Activated naive CD4-positive, alpha-beta T cell treated with anti-CD3 and anti-CD28 coated beads, Interleukin-2, amount 10 ng/mL, durations not matched to agents 7 days and 5 days (primary cell): Measurements from ENCODE around the gene IKBKG.

Experiments used
- CTCF ChIA-PET: fragments of 350-600 bp; sonication (Branson Sonifier 250); formaldehyde crosslinking; loops from one replicate; lab custom pipeline; 2021; ENCODE audit warnings: antibody characterized with exemption; lab: Charles Lee
- DNase-seq: peaks from one replicate; pipeline ENCODE4 v3.0.0-alpha.2; 2020
- H3K27ac Mint-ChIP-seq: one replicate; pipeline ENCODE4 v1.8.0; 2021; ENCODE audit warnings: mild to moderate bottlenecking, moderate library complexity, mixed read lengths
- H3K27me3 Mint-ChIP-seq: one replicate; pipeline ENCODE4 v1.8.0; 2021; ENCODE audit warnings: mild to moderate bottlenecking, mixed read lengths
- H3K36me3 Mint-ChIP-seq: one replicate; pipeline ENCODE4 v1.8.0; 2021; ENCODE audit warnings: mixed read lengths
- H3K4me1 Mint-ChIP-seq: one replicate; pipeline ENCODE4 v1.8.0; 2021; ENCODE audit warnings: mixed read lengths
- H3K4me3 Mint-ChIP-seq: one replicate; pipeline ENCODE4 v1.8.0; 2021; ENCODE audit warnings: mild to moderate bottlenecking, moderate library complexity, mixed read lengths
- H3K9me3 Mint-ChIP-seq: one replicate; pipeline ENCODE4 v1.8.0; 2021; ENCODE audit warnings: mixed read lengths

IKBKG gene

GRCh38 chrX:154515966-154516655, 31.3 kb upstream of the IKBKG start, which contains the start of gene FAM3A:
FAM3A (minus strand) TSS chrX:154516232; CDS start chrX:154515772, 460 bp downstream.
- peaks cover 38% of the 10 kb centered on the region for H3K4me1 Mint-ChIP-seq
- no peaks in the 10 kb centered on the region for H3K27me3 Mint-ChIP-seq
- CTCF ChIA-PET: interaction anchor here (1.5 kb wide), 1 partner anchor 11 kb away, joined by 8 read pairs; no protein-coding TSS in a partner anchor
- peak within 1 kb of the TSS; percentile 77 for H3K4me3 Mint-ChIP-seq
- H3K36me3 Mint-ChIP-seq: peaks cover 9% of the 10 kb centered on the region
- H3K27ac Mint-ChIP-seq: peak within 1 kb of the TSS; percentile 96
- no peaks in the 10 kb centered on the region for H3K9me3 Mint-ChIP-seq
- DNase-seq: peak; percentile 94

GRCh38 chrX:154516656-154517100, 30.7 kb upstream of the IKBKG start:
- CTCF ChIA-PET: interaction anchor here (1.0 to 1.5 kb wide), 2 partner anchors 10 to 144 kb away, joined by 4 to 8 read pairs; no protein-coding TSS in a partner anchor
- peak overlapping the region; percentile 77 for H3K4me3 Mint-ChIP-seq
- DNase-seq: peak; percentile 39
- peaks cover 8% of the 10 kb centered on the region for H3K36me3 Mint-ChIP-seq
- H3K9me3 Mint-ChIP-seq: no peaks in the 10 kb centered on the region
- peak overlapping the region; percentile 96 for H3K27ac Mint-ChIP-seq
- no peaks in the 10 kb centered on the region for H3K27me3 Mint-ChIP-seq
- peaks cover 32% of the 10 kb centered on the region for H3K4me1 Mint-ChIP-seq

GRCh38 chrX:154517101-154517781, 30.2 kb upstream of the IKBKG start:
- H3K27me3 Mint-ChIP-seq: no peaks in the 10 kb centered on the region
- no peak overlapping the region for H3K4me3 Mint-ChIP-seq
- no peak overlapping the region for H3K27ac Mint-ChIP-seq
- CTCF ChIA-PET: interaction anchor here (1.0 to 1.6 kb wide), 3 partner anchors 9 to 144 kb away, joined by 4 to 8 read pairs (median 5); no protein-coding TSS in a partner anchor
- peaks cover 27% of the 10 kb centered on the region for H3K4me1 Mint-ChIP-seq
- peaks cover 5% of the 10 kb centered on the region for H3K36me3 Mint-ChIP-seq
- DNase-seq: no peak
- H3K9me3 Mint-ChIP-seq: no peaks in the 10 kb centered on the region

- Mint-ChIP-seq H3K27ac (no peak overlapping the region), H3K4me3 (no peak overlapping the region), H3K4me1 (peaks cover 14% of the 10 kb centered on the region), H3K9me3 (no peaks in the 10 kb centered on the region), H3K27me3 (no peaks in the 10 kb centered on the region), H3K36me3 (no peaks in the 10 kb centered on the region)
- CTCF ChIA-PET: no interaction called here
- DNase-seq: no peak
These were observed 28.0 kb upstream of the IKBKG start for GRCh38 chrX:154519389-154519788.

- Mint-ChIP-seq H3K4me3 (peak overlapping the region; percentile 4), H3K27me3 (no peaks in the 10 kb centered on the region), H3K36me3 (peaks cover under 1% of the 10 kb centered on the region), H3K9me3 (no peaks in the 10 kb centered on the region), H3K4me1 (peaks cover 31% of the 10 kb centered on the region), H3K27ac (peak overlapping the region; percentile 67)
- DNase-seq: no peak
- CTCF ChIA-PET: interaction anchor here (0.9 to 1.6 kb wide), 3 partner anchors 8 to 152 kb away, joined by 5 to 6 read pairs (median 5); no protein-coding TSS in a partner anchor
These were observed 21.6 kb upstream of the IKBKG start for GRCh38 chrX:154525606-154526490.

GRCh38 chrX:154526901-154527675, 20.3 kb upstream of the IKBKG start:
- H3K4me1 Mint-ChIP-seq: peaks cover 31% of the 10 kb centered on the region
- no peaks in the 10 kb centered on the region for H3K27me3 Mint-ChIP-seq
- CTCF ChIA-PET: interaction anchor here (0.7 to 1.6 kb wide), 10 partner anchors 8 to 154 kb away, joined by 3 to 8 read pairs (median 4); partner anchors contain the start of genes DNASE1L1 and FAM3A
- DNase-seq: peak; percentile 79
- no peaks in the 10 kb centered on the region for H3K9me3 Mint-ChIP-seq
- peak overlapping the region; percentile 3 for H3K4me3 Mint-ChIP-seq
- H3K36me3 Mint-ChIP-seq: peaks cover 3% of the 10 kb centered on the region
- H3K27ac Mint-ChIP-seq: peak overlapping the region; percentile 81

- Mint-ChIP-seq H3K4me3 (no peak overlapping the region), H3K9me3 (no peaks in the 10 kb centered on the region), H3K27me3 (no peaks in the 10 kb centered on the region), H3K36me3 (peaks cover 10% of the 10 kb centered on the region), H3K27ac (no peak overlapping the region), H3K4me1 (peaks cover 31% of the 10 kb centered on the region)
- CTCF ChIA-PET: no interaction called here
- no peak for DNase-seq
These were observed 18.2 kb upstream of the IKBKG start for GRCh38 chrX:154529206-154529612.

GRCh38 chrX:154530286-154530685, 17.1 kb upstream of the IKBKG start:
- Mint-ChIP-seq H3K4me1 (peaks cover 31% of the 10 kb centered on the region), H3K9me3 (no peaks in the 10 kb centered on the region), H3K27ac (no peak overlapping the region), H3K36me3 (peaks cover 14% of the 10 kb centered on the region), H3K27me3 (no peaks in the 10 kb centered on the region), H3K4me3 (no peak overlapping the region)
- CTCF ChIA-PET: no interaction called here
- no peak for DNase-seq

- no peaks in the 10 kb centered on the region for H3K9me3 Mint-ChIP-seq
- H3K27ac Mint-ChIP-seq: no peak overlapping the region
- peaks cover 17% of the 10 kb centered on the region for H3K4me1 Mint-ChIP-seq
- DNase-seq: no peak
- CTCF ChIA-PET: interaction anchor here (0.6 to 3.4 kb wide), 2 partner anchors 44 to 158 kb away, joined by 3 to 15 read pairs; no protein-coding TSS in a partner anchor
- no peak overlapping the region for H3K4me3 Mint-ChIP-seq
- H3K36me3 Mint-ChIP-seq: peaks cover 14% of the 10 kb centered on the region
- no peaks in the 10 kb centered on the region for H3K27me3 Mint-ChIP-seq
These were observed 15.8 kb upstream of the IKBKG start for GRCh38 chrX:154531626-154532025.

- CTCF ChIA-PET: interaction anchor here (3.4 kb wide), 1 partner anchor 159 kb away, joined by 15 read pairs; no protein-coding TSS in a partner anchor
- no peaks in the 10 kb centered on the region for H3K27me3 Mint-ChIP-seq
- DNase-seq: no peak
- H3K27ac Mint-ChIP-seq: no peak overlapping the region
- peaks cover 10% of the 10 kb centered on the region for H3K4me1 Mint-ChIP-seq
- peaks cover 16% of the 10 kb centered on the region for H3K36me3 Mint-ChIP-seq
- no peaks in the 10 kb centered on the region for H3K9me3 Mint-ChIP-seq
- no peak overlapping the region for H3K4me3 Mint-ChIP-seq
These were observed 14.7 kb upstream of the IKBKG start for GRCh38 chrX:154532690-154533089.

GRCh38 chrX:154534526-154535322, 12.7 kb upstream of the IKBKG start:
- no peak overlapping the region for H3K4me3 Mint-ChIP-seq
- DNase-seq: peak; percentile 89
- H3K36me3 Mint-ChIP-seq: peaks cover 17% of the 10 kb centered on the region
- H3K27me3 Mint-ChIP-seq: no peaks in the 10 kb centered on the region
- CTCF ChIA-PET: interaction anchor here (0.9 to 3.4 kb wide), 3 partner anchors 8 to 161 kb away, joined by 6 to 15 read pairs (median 10); partner anchors contain the start of gene FLNA
- no peaks in the 10 kb centered on the region for H3K9me3 Mint-ChIP-seq
- H3K4me1 Mint-ChIP-seq: peaks cover 13% of the 10 kb centered on the region
- H3K27ac Mint-ChIP-seq: peak overlapping the region; percentile 58

GRCh38 chrX:154535892-154536291, 11.5 kb upstream of the IKBKG start:
- H3K9me3 Mint-ChIP-seq: no peaks in the 10 kb centered on the region
- peaks cover 13% of the 10 kb centered on the region for H3K4me1 Mint-ChIP-seq
- H3K27ac Mint-ChIP-seq: no peak overlapping the region
- CTCF ChIA-PET: interaction anchor here (0.9 to 1.0 kb wide), 2 partner anchors 9 to 162 kb away, joined by 6 to 10 read pairs; partner anchors contain the start of gene FLNA
- no peak for DNase-seq
- no peak overlapping the region for H3K4me3 Mint-ChIP-seq
- H3K27me3 Mint-ChIP-seq: no peaks in the 10 kb centered on the region
- H3K36me3 Mint-ChIP-seq: peaks cover 16% of the 10 kb centered on the region
